ENCODE measurements around the gene VGLL3. TPM values are rescaled to one million over a fixed set of nuclear protein-coding genes. Genes with fewer than 3 reads are reported as not detected.
A peak's percentile ranks its signal among the peaks of the same experiment; 100 is the strongest.

Gene VGLL3
- total RNA-seq, 1 experiment from 2014 or later, result 41.0 TPM

GRCh38 chr3:86954747-86955146 lies 36.2 kb downstream of the VGLL3 start:
- peak; percentile 74 for DNase-seq (ENCODE audit: low read depth)

GRCh38 chr3:86954226-86954625 lies 36.7 kb downstream of the VGLL3 start:
- DNase-seq (ENCODE audit: low read depth), result no peak

DNA sequence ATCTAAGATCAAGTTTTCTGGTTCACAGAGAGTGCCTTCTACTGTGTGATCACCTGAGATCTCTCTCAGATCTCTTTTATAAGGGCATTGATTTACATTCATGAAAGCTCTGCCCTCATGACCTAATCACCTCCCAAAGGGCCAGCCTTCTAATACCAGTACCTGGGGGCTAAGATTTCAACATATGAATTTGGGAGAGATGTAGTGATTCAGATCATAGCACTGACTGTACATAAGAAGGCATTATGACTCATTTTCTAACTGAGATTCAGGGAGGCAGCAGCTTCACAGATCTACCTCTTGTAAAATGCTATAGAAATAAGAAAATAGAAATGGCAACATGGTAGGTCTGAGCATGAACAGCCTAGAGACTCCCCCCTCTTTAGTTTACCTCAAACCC lies 39.6 kb downstream of the VGLL3 start:
- DNase-seq (ENCODE audit: low read depth), result peak; percentile 57

DNA sequence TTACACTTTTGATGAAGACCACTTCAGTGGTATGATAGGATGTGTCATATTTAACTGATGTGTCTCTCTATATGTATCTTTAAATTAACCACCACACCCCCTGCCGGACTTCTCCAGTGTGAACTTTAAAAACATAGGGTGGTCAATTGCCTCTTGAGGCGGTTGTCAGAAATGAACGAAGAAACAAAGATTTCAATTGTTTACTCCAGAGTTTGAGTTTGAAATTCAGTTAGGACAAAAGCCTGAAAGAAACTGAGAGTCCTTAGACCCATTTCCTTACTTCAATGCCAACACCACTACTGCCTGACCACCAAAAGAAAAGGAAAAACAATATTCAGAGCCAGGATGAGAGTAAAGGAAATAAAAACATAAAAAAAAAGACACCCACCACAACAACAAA lies 40.2 kb downstream of the VGLL3 start:
- no peak for DNase-seq (ENCODE audit: low read depth)

- DNase-seq (ENCODE audit: low read depth), result no peak
Observed at GRCh38 chr3:86949850-86950249, 41.1 kb downstream of the VGLL3 start.

- peak; percentile 86 for DNase-seq (ENCODE audit: low read depth)
Observed at GRCh38 chr3:86948822-86949221, 42.1 kb downstream of the VGLL3 start.

DNA sequence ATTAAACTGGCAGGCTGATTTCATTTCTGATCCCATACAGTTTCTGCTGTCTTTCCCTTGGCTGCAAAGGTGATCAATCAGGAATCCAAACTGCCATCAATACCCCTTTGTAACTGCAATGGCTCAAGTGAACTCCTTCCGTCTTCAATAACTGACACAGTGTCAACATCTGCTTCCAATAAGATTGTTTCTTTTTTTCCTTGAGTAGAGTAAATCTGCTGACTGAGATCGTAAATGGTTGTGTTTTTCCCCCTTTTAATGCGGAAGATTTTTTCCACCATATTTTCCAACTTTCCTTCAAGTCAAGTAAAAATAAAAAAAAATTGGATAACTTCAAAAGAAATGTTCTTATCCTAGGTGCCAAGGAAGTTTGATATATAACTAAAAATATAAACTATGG lies 48.7 kb downstream of the VGLL3 start:
- no peak for DNase-seq (ENCODE audit: low read depth)

- DNase-seq (ENCODE audit: low read depth), result peak; percentile 81
Observed at GRCh38 chr3:86938416-86939105, 52.4 kb downstream of the VGLL3 start.

DNA sequence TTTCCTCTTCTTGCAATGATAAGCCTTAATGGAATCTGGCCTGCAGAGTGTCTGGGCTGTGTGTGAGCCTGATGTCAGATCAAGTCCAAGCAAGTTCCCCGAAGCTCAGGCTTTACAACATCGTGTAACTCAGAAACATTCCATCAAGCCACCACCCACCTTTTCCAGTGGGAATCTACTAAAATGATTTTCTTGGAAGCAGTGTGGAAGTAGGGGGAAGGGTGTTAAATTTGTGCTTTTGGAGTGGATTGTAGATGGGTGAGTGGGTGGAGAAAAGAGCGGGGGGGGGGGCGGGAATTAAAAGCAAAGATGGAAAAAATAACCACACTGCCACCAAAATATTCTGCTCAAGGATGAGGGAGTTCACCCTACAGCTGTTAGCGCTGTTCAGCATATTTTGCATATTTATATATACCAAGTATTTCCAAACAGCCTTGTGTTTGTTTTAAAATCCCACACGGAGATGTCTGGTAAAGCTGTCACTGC lies 53.6 kb downstream of the VGLL3 start:
- peak; percentile 90 for DNase-seq (ENCODE audit: low read depth)

- DNase-seq (ENCODE audit: low read depth), result no peak
Observed at GRCh38 chr3:86934851-86935250, 56.1 kb downstream of the VGLL3 start.

GRCh38 chr3:86930831-86931230 lies 60.1 kb downstream of the VGLL3 start:
- DNase-seq (ENCODE audit: low read depth), result no peak

- no peak for DNase-seq (ENCODE audit: low read depth)
Observed at GRCh38 chr3:86930181-86930580, 60.8 kb downstream of the VGLL3 start.

DNA sequence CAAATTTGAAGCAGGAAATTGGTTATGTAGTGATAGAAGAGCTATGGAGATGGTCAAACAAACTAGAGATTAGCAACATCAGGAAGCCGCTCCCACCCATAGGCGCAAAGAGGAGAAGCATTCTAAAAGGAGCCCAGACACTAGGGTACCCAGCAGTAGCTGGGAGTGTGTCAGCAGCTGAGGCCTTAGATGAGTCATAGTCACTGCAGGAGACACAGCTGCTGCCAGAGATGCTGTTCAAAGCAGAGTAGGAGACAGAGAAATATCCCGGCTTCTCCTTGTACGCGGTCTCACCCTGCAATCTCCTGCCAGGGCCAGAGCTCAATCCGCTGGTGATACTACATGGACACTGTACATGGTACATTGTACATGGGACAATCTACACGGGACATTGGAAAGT lies 61.9 kb downstream of the VGLL3 start:
- peak; percentile 88 for DNase-seq (ENCODE audit: low read depth)

- DNase-seq (ENCODE audit: low read depth), result peak; percentile 95
Observed at GRCh38 chr3:86923071-86923491, 67.9 kb downstream of the VGLL3 start.

- peak; percentile 51 for DNase-seq (ENCODE audit: low read depth)
Observed at GRCh38 chr3:86921971-86922680, 68.8 kb downstream of the VGLL3 start.

GRCh38 chr3:86914670-86915069 lies 76.3 kb downstream of the VGLL3 start:
- DNase-seq (ENCODE audit: low read depth), result no peak

GRCh38 chr3:86913160-86913559 lies 77.8 kb downstream of the VGLL3 start:
- DNase-seq (ENCODE audit: low read depth), result no peak

DNA sequence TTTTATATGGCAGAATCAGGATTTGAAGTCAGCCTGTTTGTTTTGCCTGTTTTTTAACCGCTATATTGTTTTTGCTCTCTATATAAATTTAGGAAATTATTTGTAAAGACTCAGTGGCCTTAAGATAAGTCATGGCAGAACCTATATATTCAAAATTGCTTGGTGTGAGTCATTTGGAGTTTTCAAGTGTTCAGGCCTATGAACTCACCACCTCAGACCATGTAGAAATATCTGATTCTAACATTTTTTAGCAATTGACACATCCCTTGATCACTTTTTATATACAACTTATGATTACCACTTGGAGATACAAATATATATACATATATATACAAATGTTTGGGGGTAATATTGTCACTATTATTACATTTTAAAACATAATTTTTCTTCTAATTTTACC lies 95.7 kb downstream of the VGLL3 start:
- peak; percentile 7 for DNase-seq (ENCODE audit: low read depth)

GRCh38 chr3:86890741-86891396 lies 100.1 kb downstream of the VGLL3 start:
- no peak for DNase-seq (ENCODE audit: low read depth)

All from LHCN-M2 (cell line).